ENCODE measurements around the gene BIRC7.

Gene BIRC7

GRCh38 chr20:63280371-63280770, 44.7 kb downstream of the BIRC7 start:
- peaks cover 7% of the 10 kb centered on the region for H3K36me3 Mint-ChIP-seq (ENCODE audit: low read depth)
- no peaks in the 10 kb centered on the region for H3K9me3 Mint-ChIP-seq

GRCh38 chr20:63280929-63281545, 45.3 kb downstream of the BIRC7 start:
- H3K4me3 Mint-ChIP-seq = no peak overlapping the region
- H3K36me3 Mint-ChIP-seq (ENCODE audit: low read depth) = peaks cover 7% of the 10 kb centered on the region
- ATAC-seq (no peak), DNase-seq (no peak)
- no peaks in the 10 kb centered on the region for H3K27me3 Mint-ChIP-seq
- peaks cover 2% of the 10 kb centered on the region for H3K4me1 Mint-ChIP-seq
- no peaks in the 10 kb centered on the region for H3K9me3 Mint-ChIP-seq
- H3K27ac Mint-ChIP-seq = no peak overlapping the region

More at GRCh38 chr20:63280371-63280770, 44.7 kb downstream of the BIRC7 start:
- Mint-ChIP-seq H3K4me1 (peaks cover 2% of the 10 kb centered on the region), H3K4me3 (no peak overlapping the region), H3K27me3 (no peaks in the 10 kb centered on the region), H3K27ac (no peak overlapping the region)
- DNase-seq (no peak), ATAC-seq (no peak)

DNA sequence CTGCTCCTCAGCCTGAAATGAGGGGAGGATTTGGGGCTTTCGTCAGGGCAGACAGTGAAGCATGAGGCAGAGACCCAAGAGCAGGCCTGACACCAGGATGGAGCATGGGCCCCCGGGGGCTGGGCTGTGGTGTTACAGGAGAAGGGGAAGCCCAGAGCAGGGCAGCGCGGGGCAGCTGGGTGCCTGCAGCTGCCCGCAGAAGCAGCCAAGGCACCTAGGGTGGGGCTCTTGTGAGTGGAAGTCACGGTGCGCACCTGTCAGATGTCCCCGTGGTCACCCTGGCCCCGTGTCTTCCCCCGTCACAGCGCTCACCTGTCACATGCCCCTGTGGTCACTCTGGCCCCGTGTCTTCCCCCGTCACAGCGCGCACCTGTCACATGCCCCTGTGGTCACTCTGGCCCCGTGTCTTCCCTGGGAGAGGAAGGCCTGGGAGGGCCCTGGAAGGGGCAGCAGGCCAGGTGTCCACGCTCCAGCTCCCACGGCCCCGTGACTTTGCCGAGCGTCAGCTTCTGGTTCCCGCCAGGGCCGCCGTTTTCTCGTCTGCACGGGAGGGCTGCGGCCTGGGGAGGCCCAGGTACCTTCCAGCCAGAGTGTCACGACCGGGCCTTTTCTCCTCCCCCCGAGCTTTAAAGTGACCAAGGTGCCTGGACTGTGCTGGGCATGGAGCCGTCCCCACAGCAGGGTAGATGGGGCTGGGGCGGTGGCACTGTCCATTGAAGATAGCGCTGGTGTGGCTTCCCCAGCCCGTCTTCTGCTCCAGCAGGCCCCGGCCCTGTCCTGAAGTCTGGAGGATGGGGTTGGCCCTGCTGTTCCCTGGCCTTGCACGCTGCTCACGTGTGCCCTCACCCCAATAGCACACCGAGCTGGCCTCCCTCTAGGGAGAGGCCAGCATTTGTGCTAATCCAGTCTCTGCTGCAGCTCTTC, 46.3 kb downstream of the BIRC7 start:
- Mint-ChIP-seq H3K4me1 (peaks cover 2% of the 10 kb centered on the region), H3K27me3 (no peaks in the 10 kb centered on the region), H3K9me3 (no peaks in the 10 kb centered on the region), H3K36me3 (ENCODE audit: low read depth) (peaks cover 3% of the 10 kb centered on the region), H3K4me3 (no peak overlapping the region), H3K27ac (no peak overlapping the region)
- ATAC-seq (no peak), DNase-seq (no peak)

DNA sequence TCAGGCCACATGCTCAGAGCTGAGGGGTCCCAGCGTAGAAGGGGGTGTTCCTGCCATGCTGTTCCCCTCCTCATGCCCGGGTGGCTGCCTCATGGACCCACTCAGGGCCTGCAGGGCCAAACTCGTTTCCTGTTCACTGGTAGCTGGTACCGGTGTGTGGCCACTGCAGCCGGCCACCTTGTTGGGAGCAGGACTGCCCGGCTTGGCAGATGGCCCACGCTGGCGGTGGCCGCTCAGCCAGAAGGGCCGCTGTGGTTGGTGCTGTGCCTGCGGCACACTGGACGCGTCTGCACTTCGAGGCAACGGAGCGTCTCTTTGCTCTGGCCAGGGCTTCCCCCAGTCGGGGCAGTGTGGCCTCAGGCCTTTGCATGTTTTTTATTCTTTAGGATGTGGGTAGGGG, 47.2 kb downstream of the BIRC7 start:
- ATAC-seq = no peak
- Mint-ChIP-seq H3K27me3 (no peaks in the 10 kb centered on the region), H3K27ac (no peak overlapping the region), H3K36me3 (ENCODE audit: low read depth) (peaks cover 3% of the 10 kb centered on the region), H3K9me3 (no peaks in the 10 kb centered on the region), H3K4me1 (peaks cover 2% of the 10 kb centered on the region), H3K4me3 (no peak overlapping the region)
- DNase-seq = no peak

DNA sequence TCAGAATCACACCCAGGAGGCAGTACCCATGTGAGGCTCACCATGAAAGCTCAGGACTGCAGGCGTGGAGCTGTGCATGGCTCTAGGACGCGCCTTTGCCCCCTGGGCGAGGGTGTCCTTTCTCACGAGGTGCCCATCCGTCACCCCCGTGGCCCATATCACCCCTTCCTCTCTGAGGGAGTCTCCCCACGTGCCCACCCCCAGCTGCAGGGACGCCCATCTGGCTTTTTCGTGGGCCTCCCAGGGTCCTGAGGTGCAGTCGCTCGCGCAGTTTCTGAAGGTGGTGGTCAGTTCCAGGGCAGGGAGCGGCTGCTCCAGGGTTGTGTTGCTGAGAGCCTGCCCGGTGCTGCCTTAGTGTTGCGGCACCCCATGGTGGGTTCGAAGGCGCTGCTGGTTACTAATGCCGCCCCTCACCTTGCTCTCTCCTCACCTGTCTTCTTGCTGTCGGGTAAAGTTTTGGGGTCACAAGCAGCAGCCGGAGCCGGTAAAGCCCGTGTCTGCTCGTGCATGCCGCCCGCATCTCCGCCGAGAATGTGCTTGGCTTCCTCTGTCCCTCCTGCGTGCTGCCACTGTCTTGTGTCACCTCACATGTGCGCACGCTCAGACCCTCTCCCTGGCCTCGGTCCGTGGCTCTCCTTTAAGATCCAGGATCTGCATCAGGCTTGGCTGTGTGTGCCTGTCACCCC, 47.8 kb downstream of the BIRC7 start:
- ATAC-seq (no peak), DNase-seq (no peak)
- H3K4me3 Mint-ChIP-seq = peak overlapping the region; percentile 64
- peaks cover 2% of the 10 kb centered on the region for H3K4me1 Mint-ChIP-seq
- no peaks in the 10 kb centered on the region for H3K9me3 Mint-ChIP-seq
- peak overlapping the region; percentile 71 for H3K27ac Mint-ChIP-seq
- no peaks in the 10 kb centered on the region for H3K27me3 Mint-ChIP-seq
- H3K36me3 Mint-ChIP-seq (ENCODE audit: low read depth) = peaks cover 3% of the 10 kb centered on the region

DNA sequence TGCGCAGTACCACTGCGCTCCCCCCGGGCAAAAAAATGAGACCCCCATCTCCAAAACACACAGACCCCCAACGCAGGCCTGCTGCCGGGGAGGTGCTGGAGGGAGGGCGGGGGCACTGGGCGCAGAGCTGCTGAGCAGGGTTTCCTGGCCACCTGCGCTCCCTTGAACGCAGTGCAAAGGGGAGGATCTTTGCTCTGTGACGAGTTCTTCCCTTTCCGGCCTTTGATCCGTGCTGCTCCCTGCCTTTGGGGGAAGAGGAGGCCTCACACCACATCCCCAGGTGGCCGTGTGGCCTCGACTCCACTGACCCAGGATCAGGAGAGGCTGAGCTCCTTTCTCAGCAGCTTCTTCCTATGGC, 48.4 kb downstream of the BIRC7 start:
- peak overlapping the region; percentile 71 for H3K27ac Mint-ChIP-seq
- peak; percentile 31 for ATAC-seq
- no peak for DNase-seq
- H3K27me3 Mint-ChIP-seq = no peaks in the 10 kb centered on the region
- peaks cover 2% of the 10 kb centered on the region for H3K4me1 Mint-ChIP-seq
- H3K36me3 Mint-ChIP-seq (ENCODE audit: low read depth) = peaks cover 3% of the 10 kb centered on the region
- H3K9me3 Mint-ChIP-seq = no peaks in the 10 kb centered on the region
- peak overlapping the region; percentile 64 for H3K4me3 Mint-ChIP-seq

- peaks cover 3% of the 10 kb centered on the region for H3K36me3 Mint-ChIP-seq (ENCODE audit: low read depth)
- H3K27me3 Mint-ChIP-seq = no peaks in the 10 kb centered on the region
- peak overlapping the region; percentile 70 for H3K27ac Mint-ChIP-seq
- peak overlapping the region; percentile 70 for H3K4me3 Mint-ChIP-seq
- no peak for ATAC-seq
- peaks cover 2% of the 10 kb centered on the region for H3K4me1 Mint-ChIP-seq
- DNase-seq = no peak
- H3K9me3 Mint-ChIP-seq = no peaks in the 10 kb centered on the region
Observed at GRCh38 chr20:63284544-63284949, 48.8 kb downstream of the BIRC7 start.

- Mint-ChIP-seq H3K36me3 (ENCODE audit: low read depth) (peaks cover 3% of the 10 kb centered on the region), H3K9me3 (no peaks in the 10 kb centered on the region), H3K27ac (no peak overlapping the region), H3K4me1 (peaks cover 2% of the 10 kb centered on the region), H3K4me3 (peak overlapping the region; percentile 70), H3K27me3 (no peaks in the 10 kb centered on the region)
- no peak for ATAC-seq
- DNase-seq = no peak
Observed at GRCh38 chr20:63284981-63285524, 49.3 kb downstream of the BIRC7 start.

DNA sequence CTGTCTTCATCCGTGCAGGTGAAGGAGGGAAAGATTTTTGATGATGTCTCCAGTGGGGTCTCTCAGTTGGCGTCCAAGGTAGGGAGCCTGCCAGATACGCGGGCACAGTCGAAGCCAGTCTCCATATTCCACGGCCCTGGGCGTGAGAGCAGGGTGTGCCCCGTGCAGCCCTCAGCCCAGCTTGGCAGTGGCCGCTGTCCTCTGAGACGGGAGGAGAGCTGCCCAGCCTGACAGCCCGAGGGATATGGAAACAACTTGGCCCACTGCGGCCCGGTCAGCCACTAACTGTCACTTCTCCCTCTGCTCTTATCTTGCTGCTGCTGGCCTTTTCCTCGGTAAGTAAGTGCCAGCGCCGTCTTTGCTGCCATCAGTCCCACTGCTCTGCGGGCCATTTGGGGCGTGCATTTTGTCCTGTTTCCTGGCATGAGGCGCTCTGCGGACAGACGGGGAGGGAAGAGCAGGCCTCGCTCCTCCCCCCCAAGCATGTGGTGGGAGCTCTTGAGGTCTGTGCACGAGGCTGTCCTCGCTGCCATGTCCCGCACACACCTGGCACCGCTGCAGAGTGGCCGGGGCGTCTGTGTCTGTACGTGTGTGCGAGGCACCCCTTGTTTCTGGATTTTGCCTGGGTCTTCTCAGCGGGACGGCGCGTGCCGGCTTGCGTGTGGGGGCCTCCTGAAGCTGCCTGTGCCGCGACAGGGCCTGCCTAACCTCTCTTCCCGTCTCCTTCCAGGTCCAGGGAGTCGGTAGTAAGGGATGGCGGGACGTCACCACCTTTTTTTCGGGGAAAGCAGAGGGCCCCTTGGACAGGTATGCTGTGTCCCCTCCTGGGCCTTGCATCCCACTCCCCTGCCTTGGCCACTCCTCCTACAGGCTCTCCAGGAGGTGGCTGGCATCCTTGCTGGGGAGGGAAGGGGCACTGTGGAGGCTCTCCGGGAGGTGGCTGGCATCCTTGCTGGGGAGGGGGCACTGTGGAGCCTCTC, 50.2 kb downstream of the BIRC7 start:
- H3K4me3 Mint-ChIP-seq = no peak overlapping the region
- no peak overlapping the region for H3K27ac Mint-ChIP-seq

DNA sequence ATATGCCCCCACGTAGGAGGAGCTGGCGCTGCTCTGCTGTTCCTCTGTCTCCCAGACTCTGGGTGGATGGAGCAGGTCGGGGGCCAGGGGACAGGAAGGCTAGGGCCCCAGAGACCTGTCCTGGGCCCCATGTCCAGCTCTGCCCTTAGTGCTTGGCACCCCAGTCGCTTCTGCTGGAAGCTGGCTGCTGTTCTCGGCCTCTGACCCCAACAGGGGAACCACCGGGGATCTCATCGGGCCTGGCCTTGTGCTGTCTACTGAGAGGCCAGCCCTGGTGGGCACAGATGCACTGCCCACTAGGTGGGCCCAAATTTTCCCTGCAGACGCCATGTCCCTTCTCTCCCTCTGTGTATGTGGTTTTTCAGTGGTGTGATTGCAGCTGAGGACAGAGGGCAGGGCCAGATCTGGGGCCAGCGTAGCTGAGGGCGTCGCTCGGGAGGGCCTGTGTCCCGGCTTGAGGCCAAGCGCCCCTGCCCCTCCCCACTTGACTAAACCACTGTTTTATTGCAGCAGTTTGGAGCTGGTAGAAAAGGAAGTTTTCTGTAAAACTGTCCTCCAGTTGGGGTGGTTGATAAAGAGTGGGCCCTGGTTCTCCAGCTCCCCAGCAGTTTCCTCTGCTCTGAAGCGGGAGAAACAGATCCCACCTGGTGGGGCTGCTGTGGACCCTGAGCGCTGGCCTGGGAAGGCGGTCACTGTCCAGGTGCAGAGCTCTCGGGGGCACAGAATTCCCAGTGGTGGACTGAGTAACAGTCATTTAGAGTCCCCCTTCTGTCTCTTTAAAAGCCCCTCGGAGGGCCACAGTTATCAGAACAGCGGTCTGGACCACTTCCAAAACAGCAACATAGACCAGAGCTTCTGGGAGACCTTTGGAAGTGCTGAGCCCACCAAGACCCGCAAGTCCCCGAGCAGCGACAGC, 51.3 kb downstream of the BIRC7 start:
- H3K9me3 Mint-ChIP-seq = no peaks in the 10 kb centered on the region
- no peak for ATAC-seq
- H3K27me3 Mint-ChIP-seq = no peaks in the 10 kb centered on the region
- H3K27ac Mint-ChIP-seq = no peak overlapping the region
- H3K4me1 Mint-ChIP-seq = peaks cover 2% of the 10 kb centered on the region
- no peak overlapping the region for H3K4me3 Mint-ChIP-seq
- DNase-seq = no peak
- H3K36me3 Mint-ChIP-seq (ENCODE audit: low read depth) = peaks cover 3% of the 10 kb centered on the region

More for the DNA sequence above, 50.2 kb downstream of the BIRC7 start:
- no peak for DNase-seq
- no peak for ATAC-seq
- no peaks in the 10 kb centered on the region for H3K27me3 Mint-ChIP-seq
- H3K4me1 Mint-ChIP-seq = peaks cover 2% of the 10 kb centered on the region
- H3K36me3 Mint-ChIP-seq (ENCODE audit: low read depth) = peaks cover 3% of the 10 kb centered on the region
- no peaks in the 10 kb centered on the region for H3K9me3 Mint-ChIP-seq

- Mint-ChIP-seq H3K4me3 (no peak overlapping the region), H3K9me3 (no peaks in the 10 kb centered on the region), H3K4me1 (peaks cover 2% of the 10 kb centered on the region), H3K27me3 (no peaks in the 10 kb centered on the region), H3K36me3 (ENCODE audit: low read depth) (peaks cover 3% of the 10 kb centered on the region), H3K27ac (no peak overlapping the region)
- ATAC-seq (no peak), DNase-seq (no peak)
Observed at GRCh38 chr20:63287697-63288580, 52.2 kb downstream of the BIRC7 start.

DNA sequence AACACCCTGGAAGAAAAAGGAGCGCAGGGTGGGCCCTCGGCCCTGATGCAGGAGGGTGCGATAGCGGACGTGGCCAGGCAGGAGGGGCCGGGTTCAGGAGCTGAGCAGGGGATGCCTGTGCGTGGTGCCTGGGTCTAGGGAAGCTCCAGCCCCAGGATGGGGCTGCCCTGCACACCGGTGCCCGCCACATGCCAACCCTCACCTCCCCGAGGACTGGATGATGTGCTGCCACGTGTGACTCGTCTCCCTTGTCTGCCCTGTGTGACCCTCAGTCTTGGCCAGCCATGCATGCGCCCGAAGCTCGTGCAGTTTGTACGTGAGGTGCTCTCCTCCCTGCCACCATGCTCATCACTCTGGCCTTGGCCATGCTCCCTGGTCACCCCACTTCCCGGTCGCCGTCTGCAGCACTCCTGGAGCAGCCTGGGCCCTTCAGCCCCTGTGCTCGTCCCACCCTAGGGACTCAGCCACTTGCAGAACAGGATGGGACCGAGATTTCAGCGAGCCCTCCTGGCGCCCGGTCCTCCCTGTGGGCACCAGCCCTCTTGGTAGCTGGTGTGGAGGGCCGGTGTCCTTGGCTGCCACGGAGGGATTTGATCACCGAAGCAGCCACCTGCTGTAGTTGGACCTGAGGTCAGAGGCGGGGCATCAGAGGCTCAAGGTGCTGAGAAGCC, 53.0 kb downstream of the BIRC7 start:
- ATAC-seq = no peak
- H3K27me3 Mint-ChIP-seq = no peaks in the 10 kb centered on the region
- H3K36me3 Mint-ChIP-seq (ENCODE audit: low read depth) = peaks cover 1% of the 10 kb centered on the region
- no peak overlapping the region for H3K27ac Mint-ChIP-seq
- H3K9me3 Mint-ChIP-seq = no peaks in the 10 kb centered on the region
- H3K4me3 Mint-ChIP-seq = no peak overlapping the region
- H3K4me1 Mint-ChIP-seq = peaks cover 2% of the 10 kb centered on the region
- no peak for DNase-seq

All from activated naive CD8-positive, alpha-beta T cell treated with anti-CD3 and anti-CD28 coated beads, Interleukin-2, amount 50 U/mL, for 24 hours (primary cell).